ENCODE measurements around the gene NME5.
A peak's percentile ranks its signal among the peaks of the same experiment; 100 is the strongest.
"Not testable (repeated sequence)": the region's sequence is repeated elsewhere in the genome, so short reads cannot be mapped to it uniquely, and the experiment has no call there.

NME5 gene

DNA sequence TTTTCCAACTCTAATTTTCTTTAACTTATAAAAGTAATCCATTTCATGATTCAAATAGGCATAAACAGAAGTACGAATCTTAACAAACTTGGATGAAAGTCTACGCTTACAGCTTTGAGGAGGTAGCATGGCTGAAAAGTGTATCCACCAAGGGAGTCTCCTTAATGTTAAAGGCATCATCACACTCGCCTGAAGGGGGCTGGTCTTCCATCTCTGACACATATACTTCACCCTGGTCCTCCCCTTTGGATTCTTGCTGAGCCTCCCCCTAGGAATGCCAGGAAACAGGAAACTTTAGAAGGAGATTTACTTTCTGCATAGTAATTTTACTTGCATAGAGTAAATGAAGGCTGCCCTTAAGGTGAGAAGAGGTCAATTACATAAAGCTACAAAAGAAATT is 10.3 kb upstream of the NME5 start:
- Mint-ChIP-seq H3K36me3 (ENCODE audit: low read depth) (no peaks in the 10 kb centered on the region), H3K9me3 (no peaks in the 10 kb centered on the region), H3K4me1 (no peaks in the 10 kb centered on the region), H3K4me3 (no peak overlapping the region), H3K27ac (no peak overlapping the region), H3K27me3 (ENCODE audit: low read depth, poor library complexity) (peaks cover 26% of the 10 kb centered on the region)
- DNase-seq = no peak
- no peak for TF ChIP-seq CTCF (IDR thresholded peaks at IDR 0.05)

GRCh38 chr5:138148811-138149210 is 9.6 kb upstream of the NME5 start:
- H3K27ac Mint-ChIP-seq = no peak overlapping the region
- no peaks in the 10 kb centered on the region for H3K9me3 Mint-ChIP-seq
- no peaks in the 10 kb centered on the region for H3K4me1 Mint-ChIP-seq
- TF ChIP-seq CTCF (IDR thresholded peaks at IDR 0.05) = no peak
- DNase-seq = no peak
- H3K36me3 Mint-ChIP-seq (ENCODE audit: low read depth) = no peaks in the 10 kb centered on the region
- peaks cover 20% of the 10 kb centered on the region for H3K27me3 Mint-ChIP-seq (ENCODE audit: low read depth, poor library complexity)
- H3K4me3 Mint-ChIP-seq = no peak overlapping the region

- not testable (repeated sequence) for H3K27me3 Mint-ChIP-seq (ENCODE audit: low read depth, poor library complexity); H3K27ac Mint-ChIP-seq; DNase-seq; H3K36me3 Mint-ChIP-seq (ENCODE audit: low read depth); H3K4me3 Mint-ChIP-seq; H3K9me3 Mint-ChIP-seq; H3K4me1 Mint-ChIP-seq
Measured at GRCh38 chr5:138143578-138143977, 4.3 kb upstream of the NME5 start.

GRCh38 chr5:138141734-138142133 is 2.5 kb upstream of the NME5 start:
- H3K4me3 Mint-ChIP-seq = no peak overlapping the region
- DNase-seq = no peak
- peaks cover 6% of the 10 kb centered on the region for H3K27me3 Mint-ChIP-seq (ENCODE audit: low read depth, poor library complexity)
- TF ChIP-seq CTCF (IDR thresholded peaks at IDR 0.05) = no peak
- no peaks in the 10 kb centered on the region for H3K36me3 Mint-ChIP-seq (ENCODE audit: low read depth)
- no peak overlapping the region for H3K27ac Mint-ChIP-seq
- H3K4me1 Mint-ChIP-seq = peaks cover 15% of the 10 kb centered on the region
- H3K9me3 Mint-ChIP-seq = no peaks in the 10 kb centered on the region

DNA sequence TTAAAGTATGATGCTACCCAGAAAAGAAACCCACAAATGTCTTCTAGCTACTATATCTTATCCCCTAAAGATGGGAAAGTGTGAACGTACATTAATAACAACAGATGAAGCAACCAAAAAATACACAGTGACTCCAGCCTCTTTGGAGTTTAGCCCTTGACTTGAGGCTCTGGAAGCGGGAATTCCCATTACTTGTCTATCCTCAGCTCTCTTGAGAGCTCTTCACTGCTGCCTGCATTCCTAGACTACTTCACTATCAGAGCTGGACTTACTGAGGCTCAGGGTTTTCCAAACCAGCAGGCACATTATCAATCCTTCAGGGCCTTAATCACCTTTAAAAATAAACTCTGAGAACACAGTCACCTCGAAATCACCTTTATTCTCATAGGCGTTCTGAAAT is 1.0 kb upstream of the NME5 start:
- Mint-ChIP-seq H3K36me3 (ENCODE audit: low read depth) (no peaks in the 10 kb centered on the region), H3K9me3 (no peaks in the 10 kb centered on the region), H3K27ac (no peak overlapping the region), H3K4me1 (peaks cover 15% of the 10 kb centered on the region), H3K4me3 (peak overlapping the region; percentile 23), H3K27me3 (ENCODE audit: low read depth, poor library complexity) (peaks cover 3% of the 10 kb centered on the region)
- no peak for DNase-seq
- TF ChIP-seq CTCF (IDR thresholded peaks at IDR 0.05) = no peak

GRCh38 chr5:138139781-138140090 is 508 bp upstream of the NME5 start:
- H3K4me1 Mint-ChIP-seq = peaks cover 15% of the 10 kb centered on the region
- no peak for TF ChIP-seq CTCF (IDR thresholded peaks at IDR 0.05)
- DNase-seq = no peak
- H3K36me3 Mint-ChIP-seq (ENCODE audit: low read depth) = no peaks in the 10 kb centered on the region
- H3K27me3 Mint-ChIP-seq (ENCODE audit: low read depth, poor library complexity) = peaks cover 3% of the 10 kb centered on the region
- H3K4me3 Mint-ChIP-seq = peak overlapping the region; percentile 86
- no peaks in the 10 kb centered on the region for H3K9me3 Mint-ChIP-seq
- H3K27ac Mint-ChIP-seq = no peak overlapping the region

GRCh38 chr5:138132543-138132942 is 6.7 kb downstream of the NME5 start:
- H3K27me3 Mint-ChIP-seq (ENCODE audit: low read depth, poor library complexity) = no peaks in the 10 kb centered on the region
- no peak overlapping the region for H3K4me3 Mint-ChIP-seq
- TF ChIP-seq CTCF (IDR thresholded peaks at IDR 0.05) = no peak
- no peaks in the 10 kb centered on the region for H3K9me3 Mint-ChIP-seq
- no peak for DNase-seq
- H3K27ac Mint-ChIP-seq = no peak overlapping the region
- peaks cover 18% of the 10 kb centered on the region for H3K4me1 Mint-ChIP-seq
- no peaks in the 10 kb centered on the region for H3K36me3 Mint-ChIP-seq (ENCODE audit: low read depth)

All from nephron progenitor cell (in vitro differentiated cells).